Gastroesophageal sphincter (tissue), 4 donors: ENCODE data around the gene ACAT2. TPM values are rescaled to one million over a fixed set of nuclear protein-coding genes. Genes with fewer than 3 reads are reported as not detected.

Experiments used
- ATAC-seq: fragments of 150-250 bp; one replicate; pipeline ENCODE4 v1.9.1; 2016; ENCODE audit warnings: mild to moderate bottlenecking, moderate library complexity
- H3K27ac ChIP-seq, 4 donors: fragments of 200-600 bp; sonication (generic) in 3 of 4; 1 replicate in 3 of 4; 2 replicates in 1 of 4; pipeline ENCODE4 v1.5.1; 2016 to 2019
- H3K27me3 ChIP-seq: fragments of 200-600 bp; sonication (generic); one replicate; pipeline ENCODE4 v1.5.1; 2019
- H3K36me3 ChIP-seq, 2 donors: fragments of 200-600 bp; sonication (generic); one replicate each; pipeline ENCODE4 v1.5.1; 2019; ENCODE audit warnings: control low read depth in 1 of 2
- H3K4me1 ChIP-seq, 3 donors: fragments of 200-600 bp; sonication (generic); 1 replicate in 2 of 3; 2 replicates in 1 of 3; pipeline ENCODE4 v1.5.1; 2016 to 2019; ENCODE audit warnings: control low read depth in 2 of 3
- H3K4me3 ChIP-seq, 2 donors: fragments of 200-600 bp; sonication (generic); one replicate each; pipeline ENCODE4 v1.5.1; 2019; ENCODE audit warnings: mild to moderate bottlenecking in 1 of 2, moderate library complexity in 1 of 2
- H3K9me3 ChIP-seq, 3 donors: fragments of 200-600 bp; sonication (generic); one replicate each; pipeline ENCODE4 v1.5.1; 2017 to 2019; ENCODE audit warnings: control low read depth in 2 of 3
- EP300 ChIP-seq: sonication (generic); formaldehyde crosslinking; IDR thresholded peaks from one replicate; pipeline ENCODE4 v1.6.1; 2017; ENCODE audit warnings: antibody characterized with exemption, mild to moderate bottlenecking
- POLR2A ChIP-seq, 2 donors: fragments of 450-650 bp; IDR thresholded peaks; one replicate each; pipeline ENCODE4 v1.6.1; 2017; ENCODE audit warnings: antibody characterized with exemption in 2 of 2, mild to moderate bottlenecking in 2 of 2, moderate library complexity in 1 of 2
- POLR2AphosphoS5 ChIP-seq: sonication (generic); formaldehyde crosslinking; IDR thresholded peaks from one replicate; pipeline ENCODE4 v1.6.1; 2017; ENCODE audit warnings: antibody characterized with exemption
- WGBS, 2 donors: methylation state at CpG; one replicate each; pipeline ENCODE4 v1.1.5; 2018; ENCODE audit warnings: low coverage in 1 of 2; 5-methylcytosine and 5-hydroxymethylcytosine counted together
- total RNA-seq, 4 donors: library from RNA; depleted of rRNA; stranded (reverse); fragments of >200 nt; gene quantifications; one replicate each; pipeline ENCODE4 v1.1.0, GENCODE V29; 2016
- TF ChIP-seq, protein P1 (sequence below), 4 experiments: fragments of 200-600 bp in 2 of 4; fragments of 450-650 bp in 2 of 4; sonication (generic) in 1 of 4; IDR thresholded peaks; one replicate each; pipeline ENCODE4 v1.5.1; 2017 to 2019; ENCODE audit warnings: antibody characterized with exemption in 4 of 4, mild to moderate bottlenecking in 2 of 4, moderate library complexity in 2 of 4

The ACAT2 gene
- total RNA-seq, 4 donors from 2014 or later, result 3.1 to 11.7 (median 9.1) TPM

DNA sequence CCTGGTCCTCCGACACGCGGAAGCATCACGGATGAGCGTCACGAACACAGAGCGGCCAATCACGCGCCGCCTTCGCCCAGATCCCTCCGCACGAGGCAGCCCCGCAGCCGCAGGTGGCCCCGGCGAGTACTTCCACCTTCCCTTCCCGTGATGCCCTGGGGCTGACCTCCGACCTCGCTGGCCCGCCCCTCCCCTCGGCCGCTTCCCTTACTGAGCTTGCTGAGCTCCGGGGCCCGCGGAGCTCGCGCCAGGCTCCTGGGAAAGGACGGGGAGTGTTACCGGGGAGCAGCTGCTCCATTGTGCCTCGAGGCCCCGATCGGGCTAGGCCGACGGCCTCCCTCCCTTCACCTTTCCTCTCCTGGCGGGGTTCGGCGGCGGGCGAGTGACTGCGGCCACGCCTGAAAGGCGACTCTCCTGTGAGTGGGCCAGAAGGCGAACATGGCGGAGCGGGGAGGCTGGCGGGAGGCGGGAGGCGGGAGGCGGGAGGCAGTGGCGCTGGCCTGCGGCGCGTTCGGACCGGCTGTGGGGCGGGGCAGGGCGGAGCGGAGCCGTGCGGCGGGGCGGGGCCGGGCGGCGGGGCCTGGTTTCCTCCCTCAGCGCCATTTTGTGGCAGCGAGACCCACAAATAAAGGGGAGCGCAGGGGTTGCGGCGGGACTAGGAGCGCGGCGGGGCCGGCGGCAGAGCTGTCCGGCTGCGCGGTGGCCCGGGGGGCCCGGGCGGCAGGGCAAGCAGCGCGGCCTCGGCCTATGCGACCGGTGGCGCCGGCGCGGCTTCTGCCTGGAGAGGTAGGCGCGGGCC, 34.7 kb upstream of the ACAT2 start, which contains the start of gene WTAP:
TSS of gene WTAP (plus strand) at position 589 of the 799 bp plus-strand sequence. CDS start 8,760 bp downstream, outside the sequence.
- no peaks in the 10 kb centered on the region for H3K27me3 ChIP-seq
- TF ChIP-seq POLR2AphosphoS5 (peak; percentile 91), POLR2A (IDR thresholded peaks at IDR 0.05) (peak; percentile 57 to 89), EP300 (no peak)
- TF ChIP-seq, protein P1, sequence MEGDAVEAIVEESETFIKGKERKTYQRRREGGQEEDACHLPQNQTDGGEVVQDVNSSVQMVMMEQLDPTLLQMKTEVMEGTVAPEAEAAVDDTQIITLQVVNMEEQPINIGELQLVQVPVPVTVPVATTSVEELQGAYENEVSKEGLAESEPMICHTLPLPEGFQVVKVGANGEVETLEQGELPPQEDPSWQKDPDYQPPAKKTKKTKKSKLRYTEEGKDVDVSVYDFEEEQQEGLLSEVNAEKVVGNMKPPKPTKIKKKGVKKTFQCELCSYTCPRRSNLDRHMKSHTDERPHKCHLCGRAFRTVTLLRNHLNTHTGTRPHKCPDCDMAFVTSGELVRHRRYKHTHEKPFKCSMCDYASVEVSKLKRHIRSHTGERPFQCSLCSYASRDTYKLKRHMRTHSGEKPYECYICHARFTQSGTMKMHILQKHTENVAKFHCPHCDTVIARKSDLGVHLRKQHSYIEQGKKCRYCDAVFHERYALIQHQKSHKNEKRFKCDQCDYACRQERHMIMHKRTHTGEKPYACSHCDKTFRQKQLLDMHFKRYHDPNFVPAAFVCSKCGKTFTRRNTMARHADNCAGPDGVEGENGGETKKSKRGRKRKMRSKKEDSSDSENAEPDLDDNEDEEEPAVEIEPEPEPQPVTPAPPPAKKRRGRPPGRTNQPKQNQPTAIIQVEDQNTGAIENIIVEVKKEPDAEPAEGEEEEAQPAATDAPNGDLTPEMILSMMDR (IDR thresholded peaks at IDR 0.05), result peak in 1 of 4 experiments; percentile 5
- peaks cover 5 to 56% (median 10%) of the 10 kb centered on the region in 3 donors for H3K4me1 ChIP-seq
- peak within 1 kb of the TSS; percentile 93 to 98 for H3K4me3 ChIP-seq
- H3K9me3 ChIP-seq, result no peaks in the 10 kb centered on the region
- H3K27ac ChIP-seq, result peak within 1 kb of the TSS; percentile 82 to 99 (median 98)
- no CpG with 5 or more reads among the region's 93 CpGs for WGBS, 2 donors
- ATAC-seq, result peak; percentile 95
- no peaks in the 10 kb centered on the region for H3K36me3 ChIP-seq

DNA sequence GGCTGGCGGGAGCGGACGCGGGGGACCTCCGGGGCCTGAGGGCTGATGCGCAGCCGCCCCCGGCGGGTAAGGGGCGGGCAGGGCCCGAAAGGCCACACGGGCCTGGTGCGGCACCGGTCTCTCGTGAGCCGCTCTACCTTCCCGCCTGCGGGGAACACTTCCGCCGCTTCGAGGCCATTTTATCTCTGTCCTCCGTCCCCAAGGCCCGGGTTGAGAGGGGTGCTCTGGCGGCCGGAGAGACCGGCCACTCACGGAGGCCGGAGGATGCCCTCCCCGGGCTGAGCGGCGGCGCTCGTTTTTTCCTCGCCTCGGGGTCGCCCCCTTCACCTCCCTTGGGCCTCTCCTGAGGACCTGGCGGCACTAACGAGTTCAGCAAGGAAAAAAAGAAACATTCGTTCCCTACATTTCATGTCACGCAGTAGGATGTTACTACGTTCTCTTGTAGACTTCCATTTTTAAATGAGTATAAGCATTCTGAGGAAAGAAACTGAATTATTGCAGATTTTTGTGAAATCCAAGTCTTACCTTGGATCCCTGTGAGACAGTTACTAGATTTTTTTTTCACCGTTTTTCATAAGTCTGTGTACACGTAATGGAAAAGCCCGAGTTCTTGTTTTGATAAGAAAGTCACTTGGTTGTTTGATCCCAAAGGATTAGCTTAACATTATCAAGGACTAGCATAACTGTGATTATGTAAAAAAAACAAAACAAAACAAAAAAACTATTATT, 34.0 kb upstream of the ACAT2 start:
- Histone ChIP-seq H3K27me3 (no peaks in the 10 kb centered on the region), H3K27ac (peak overlapping the region; percentile 82 to 99 (median 98)), H3K9me3 (no peaks in the 10 kb centered on the region), H3K4me1 (peaks cover 7 to 63% (median 11%) of the 10 kb centered on the region in 3 donors), H3K4me3 (peak overlapping the region; percentile 93 to 98), H3K36me3 (no peaks in the 10 kb centered on the region)
- WGBS, 2 donors, result 0% methylated on average over 6 to 8 of the region's 44 CpGs
- ATAC-seq, result peak; percentile 63
- TF ChIP-seq POLR2A (IDR thresholded peaks at IDR 0.05), result no peak
- TF ChIP-seq, protein P1 (IDR thresholded peaks at IDR 0.05), result peak in 1 of 4 experiments; percentile 3

DNA sequence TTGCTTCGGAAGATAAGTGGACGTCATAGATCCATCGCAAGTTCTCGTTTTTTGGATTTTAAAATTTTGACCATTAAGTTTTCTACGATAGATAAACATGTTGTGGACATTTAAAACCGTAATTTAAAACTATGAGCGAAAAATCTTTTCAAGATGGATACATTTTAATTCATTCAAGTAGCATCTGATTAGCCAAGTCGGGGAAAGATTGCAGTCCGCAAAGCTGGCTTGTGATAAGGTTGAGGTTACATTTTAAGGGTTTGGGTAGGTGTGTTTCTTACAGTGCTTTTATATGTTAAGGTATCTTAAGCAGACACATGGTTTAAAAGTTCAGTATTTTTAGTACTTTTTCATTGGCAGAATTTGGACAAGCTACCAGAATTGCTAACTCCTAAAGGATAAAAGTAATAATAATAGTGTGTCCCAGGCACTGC, 33.3 kb upstream of the ACAT2 start:
- Histone ChIP-seq H3K9me3 (no peaks in the 10 kb centered on the region), H3K4me1 (peaks cover 7 to 70% (median 11%) of the 10 kb centered on the region in 3 donors), H3K27ac (peak overlapping the region; percentile 82 to 99 (median 98)), H3K27me3 (no peaks in the 10 kb centered on the region), H3K36me3 (no peaks in the 10 kb centered on the region), H3K4me3 (peak overlapping the region; percentile 93 to 98)
- 0 to 3% methylated on average over 9 of the region's 9 CpGs for WGBS, 2 donors
- no peak for TF ChIP-seq POLR2AphosphoS5
- no peak for TF ChIP-seq POLR2A (IDR thresholded peaks at IDR 0.05)
- TF ChIP-seq EP300, result no peak
- TF ChIP-seq, protein P1 (IDR thresholded peaks at IDR 0.05), result no peak
- no peak for ATAC-seq

DNA sequence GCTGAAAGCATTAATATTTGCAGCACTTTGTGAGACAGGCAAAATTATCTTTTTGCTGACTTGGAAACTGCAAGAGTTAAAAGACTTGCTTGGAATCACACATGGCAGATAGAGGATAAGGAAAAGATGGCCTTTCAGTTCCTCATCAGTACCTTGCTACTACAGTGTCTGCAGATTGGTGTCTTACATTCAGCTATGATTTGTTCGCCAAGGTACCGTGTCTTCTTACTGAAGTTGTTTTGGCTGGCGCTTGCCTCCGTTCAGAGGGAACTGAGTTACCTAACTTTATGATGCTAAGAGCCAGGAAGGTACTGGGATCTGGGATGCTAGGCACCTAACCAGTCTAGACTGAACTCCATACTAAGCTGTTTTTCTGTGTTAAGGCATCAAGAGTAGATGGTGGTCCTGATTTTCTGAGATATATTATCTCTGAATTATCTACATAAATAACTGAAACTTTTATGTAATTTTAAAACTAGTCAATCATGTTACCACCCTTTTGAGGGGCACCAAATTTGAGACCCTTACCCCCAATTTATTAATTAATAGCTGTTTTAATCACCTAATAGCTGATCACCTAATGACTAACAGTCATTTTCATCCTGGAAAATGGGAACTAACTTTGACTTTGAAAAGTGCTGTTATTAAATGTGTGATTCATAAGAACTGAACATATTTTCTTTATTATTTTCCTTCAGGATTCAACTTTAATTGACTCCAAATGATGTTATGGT, 32.1 kb upstream of the ACAT2 start:
- no peaks in the 10 kb centered on the region for H3K27me3 ChIP-seq
- TF ChIP-seq, protein P1 (IDR thresholded peaks at IDR 0.05), result no peak
- TF ChIP-seq EP300 (no peak), POLR2AphosphoS5 (no peak), POLR2A (IDR thresholded peaks at IDR 0.05) (no peak)
- ATAC-seq, result no peak
- H3K9me3 ChIP-seq, result no peaks in the 10 kb centered on the region
- whole genome bisulfite sequencing, 2 donors, result 33 to 44% methylated on average over 3 of the region's 4 CpGs
- peak overlapping the region in 3 of 4 donors; percentile 47 to 98 (median 97) for H3K27ac ChIP-seq
- peaks cover 7 to 78% (median 11%) of the 10 kb centered on the region in 3 donors for H3K4me1 ChIP-seq
- H3K4me3 ChIP-seq, result peak overlapping the region; percentile 93 to 98
- no peaks in the 10 kb centered on the region for H3K36me3 ChIP-seq
